Activated CD8-positive, alpha-beta memory T cell treated with anti-CD3 and anti-CD28 coated beads for 4 hours (primary cell): ENCODE measurements around the gene OCIAD2.
"Not testable (repeated sequence)": the region's sequence is repeated elsewhere in the genome, so short reads cannot be mapped to it uniquely, and the experiment has no call there.

Experiments used
- DNase-seq, 2 donors: peaks; one replicate each; pipeline ENCODE4 v3.0.0-alpha.2; 2020; ENCODE audit warnings: low read depth in 2 of 2

The OCIAD2 gene

DNA sequence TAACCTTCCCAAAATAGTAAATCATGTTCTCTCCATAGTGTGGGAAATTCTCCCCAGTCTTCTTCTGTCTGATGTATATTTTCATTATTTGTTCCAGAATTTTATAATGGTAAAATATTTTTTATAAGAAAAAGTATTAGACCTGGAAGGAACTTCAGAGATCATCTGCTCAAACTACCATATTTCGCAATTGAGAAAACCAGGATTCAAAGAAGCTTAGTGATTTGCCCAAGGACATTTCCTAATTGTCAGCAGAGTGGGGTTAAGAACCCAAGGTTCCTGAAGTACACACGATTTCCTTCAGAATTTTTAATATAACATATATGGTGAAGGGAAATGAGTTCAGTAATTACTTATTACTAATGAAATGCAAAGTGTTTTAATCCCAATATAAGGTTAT, 51.6 kb downstream of the OCIAD2 start:
- no peak for DNase-seq

DNA sequence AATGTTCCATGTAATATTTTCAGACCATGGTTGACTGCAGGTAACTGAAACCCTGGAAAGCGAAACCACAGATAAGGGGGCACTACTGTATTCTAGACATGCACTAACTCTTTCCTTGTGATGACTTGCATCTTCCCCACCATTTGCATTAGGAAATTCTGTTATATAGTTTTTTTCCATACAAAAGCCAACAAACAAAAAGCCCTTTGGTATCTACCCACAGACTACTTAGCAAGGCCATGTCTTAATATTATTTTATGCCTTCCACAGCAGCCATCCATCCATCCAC, 52.2 kb downstream of the OCIAD2 start:
- DNase-seq: no peak

DNA sequence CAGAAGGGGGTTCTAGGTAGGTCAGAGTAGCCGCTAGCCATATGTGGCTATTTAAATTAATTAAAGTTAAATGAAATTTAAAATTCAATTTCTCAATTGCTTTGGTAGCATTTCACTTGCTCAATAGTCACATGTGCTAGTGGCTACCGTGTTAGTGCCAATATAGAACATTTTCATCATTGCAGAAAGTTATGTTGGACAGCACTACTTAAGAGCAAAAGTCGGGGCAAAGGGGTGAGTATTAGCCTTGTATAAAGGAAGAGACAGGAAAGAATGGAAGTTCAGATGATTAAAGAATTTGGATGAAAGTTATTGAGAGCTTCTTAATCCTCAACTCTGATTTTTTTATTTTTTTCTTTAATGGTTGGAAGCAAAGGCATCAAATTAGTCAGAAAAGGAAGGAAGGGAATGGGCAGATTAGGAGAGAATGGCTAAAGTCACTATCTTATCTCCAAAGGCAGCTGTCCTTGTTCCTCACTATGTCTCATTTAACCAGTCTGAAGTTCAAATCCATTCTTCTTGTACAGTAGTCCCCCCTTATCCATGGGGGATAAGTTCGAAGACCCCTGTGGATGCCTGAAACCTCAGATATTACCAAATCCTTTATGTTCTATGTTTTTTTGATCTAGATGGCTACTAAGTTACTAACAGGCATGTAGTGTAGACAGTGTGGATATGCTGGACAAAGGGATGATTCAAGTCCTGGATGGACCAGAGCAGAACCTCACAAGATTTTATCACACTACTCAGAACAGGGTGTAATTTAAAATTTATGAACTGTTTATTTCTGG, 52.8 kb downstream of the OCIAD2 start:
- DNase-seq: no peak

GRCh38 chr4:48851651-48852050, 54.9 kb downstream of the OCIAD2 start:
- DNase-seq: no peak

DNA sequence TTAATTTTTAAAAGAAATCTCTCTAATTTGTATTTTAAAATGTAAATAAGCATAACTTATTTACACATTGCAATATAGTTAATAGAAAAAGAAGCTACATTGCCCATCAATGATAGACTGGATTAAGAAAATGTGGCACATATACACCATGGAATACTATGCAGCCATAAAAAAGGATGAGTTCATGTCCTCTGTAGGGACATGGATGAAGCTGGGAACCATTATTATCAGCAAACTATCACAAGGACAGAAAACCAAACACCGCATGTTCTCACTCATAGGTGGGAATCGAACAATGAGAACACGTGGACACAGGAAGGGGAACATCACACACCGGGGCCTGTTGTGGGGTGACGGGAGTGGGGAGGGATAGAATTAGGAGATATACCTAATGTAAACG, 57.8 kb downstream of the OCIAD2 start:
- not testable (repeated sequence) for DNase-seq

- DNase-seq: no peak
Measured at GRCh38 chr4:48844843-48845242, 61.7 kb downstream of the OCIAD2 start.

DNA sequence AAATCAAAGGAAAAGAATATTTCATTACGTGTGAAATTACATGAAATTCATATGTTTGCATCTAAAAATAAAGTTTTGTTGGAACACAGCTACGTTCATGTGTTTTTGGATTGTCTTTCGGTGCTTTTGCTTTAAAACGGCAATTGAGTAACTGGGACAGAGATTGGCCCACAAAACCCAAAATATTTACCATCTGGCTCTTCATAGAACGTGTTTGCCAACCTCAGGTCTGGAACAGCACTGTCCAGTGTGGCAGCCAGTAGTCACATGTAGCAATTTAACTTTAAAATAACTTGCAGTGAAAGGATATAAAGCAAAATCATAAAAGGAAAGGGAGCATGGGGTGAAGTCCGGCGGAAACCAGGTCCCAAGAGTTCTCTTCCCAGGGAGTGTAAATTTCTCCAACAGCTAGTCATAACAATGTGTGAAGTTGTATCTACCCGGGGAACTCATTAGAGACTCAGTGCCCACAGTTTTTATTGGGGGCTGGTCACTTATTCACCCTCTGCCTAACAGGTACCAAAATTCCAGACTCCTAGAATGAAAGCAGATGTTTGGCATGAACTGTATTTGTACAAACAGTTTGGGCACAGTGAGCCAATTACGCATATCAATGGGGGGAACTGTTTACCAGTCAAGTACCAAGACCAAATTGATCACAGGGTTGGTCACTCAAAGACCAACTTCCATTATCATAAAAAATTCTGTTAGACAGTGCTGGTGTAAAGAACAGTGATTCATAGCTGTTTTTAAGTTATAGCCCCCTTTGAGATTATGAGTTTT, 65.3 kb downstream of the OCIAD2 start:
- no peak for DNase-seq

DNA sequence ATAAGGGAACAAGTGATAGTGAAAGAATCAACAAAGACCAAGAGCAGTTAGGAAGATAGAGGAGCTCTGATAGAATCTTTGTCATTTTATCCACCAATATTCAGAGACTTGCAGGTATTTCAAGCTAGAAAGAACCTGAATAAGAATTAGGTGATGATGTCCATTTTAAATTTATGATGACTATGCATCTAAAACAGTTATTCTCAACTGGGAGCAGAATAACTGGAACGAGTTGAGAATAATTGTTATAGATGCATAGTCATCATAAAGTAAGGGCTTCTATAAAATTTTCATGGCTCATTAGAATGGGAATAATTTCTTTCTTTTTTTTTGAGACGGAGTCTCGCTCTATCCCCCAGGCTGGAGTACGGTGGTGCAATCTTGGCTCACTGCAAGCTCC, 69.9 kb downstream of the OCIAD2 start:
- DNase-seq: no peak
